Body of pancreas (tissue), 4 donors: Measurements from ENCODE around the gene AFDN. TPM values are rescaled to one million over a fixed set of nuclear protein-coding genes. Genes with fewer than 3 reads are reported as not detected.

ENCODE experiments used
- ATAC-seq: fragments of 150-250 bp; one replicate; pipeline ENCODE4 v1.9.1; 2016
- DNase-seq, 4 donors: peaks; one replicate each; pipeline ENCODE4 v3.0.0-alpha.2; 2019
- H3K27ac ChIP-seq, 4 donors: fragments of 200-600 bp; sonication (generic); 1 replicate in 3 of 4; 2 replicates in 1 of 4; pipeline versions ENCODE4 v1.5.1 to v1.6.1; 2016 to 2019; ENCODE audit warnings: mild to moderate bottlenecking in 1 of 4, mixed read lengths in 1 of 4, moderate library complexity in 1 of 4
- H3K27me3 ChIP-seq, 2 donors: fragments of 200-600 bp; sonication (generic); one replicate each; pipeline ENCODE4 v1.6.0; 2016; ENCODE audit warnings: mild to moderate bottlenecking in 1 of 2
- H3K36me3 ChIP-seq, 2 donors: fragments of 200-600 bp; sonication (generic); replicated peaks in 1 of 2; 2 replicates each; pipeline ENCODE4 v1.5.1; 2016; ENCODE audit warnings: low read depth in 2 of 2; ENCODE audit not compliant: insufficient read depth in 1 of 2
- H3K4me1 ChIP-seq: fragments of 200-600 bp; sonication (generic); one replicate; pipeline ENCODE4 v1.6.0; 2016
- H3K4me3 ChIP-seq, 2 donors: fragments of 200-600 bp; sonication (generic); 1 replicate in 1 of 2; 2 replicates in 1 of 2; pipeline ENCODE4 v1.5.1; 2016 to 2019
- H3K9me3 ChIP-seq, 3 donors: fragments of 200-600 bp; sonication (generic); 1 replicate in 2 of 3; 2 replicates in 1 of 3; pipeline ENCODE4 v1.5.1; 2016
- POLR2A ChIP-seq, 3 donors: fragments of 450-650 bp; IDR thresholded peaks; one replicate each; pipeline ENCODE4 v1.6.1; 2016; ENCODE audit warnings: antibody characterized with exemption in 3 of 3, mild to moderate bottlenecking in 2 of 3
- WGBS, 2 donors: methylation state at CpG; one replicate each; pipeline ENCODE4 v1.1.5; 2017; 5-methylcytosine and 5-hydroxymethylcytosine counted together
- intact Hi-C: fragments of 100-400 bp; cut with DNase I; formaldehyde crosslinking; loops from one replicate; pipeline ENCODE4 v1.15.1; 2023
- total RNA-seq, 2 donors: library from RNA; depleted of rRNA; stranded (reverse); fragments of >200 nt; gene quantifications; one replicate each; pipeline ENCODE4 v1.1.0, GENCODE V29; 2016
- TF ChIP-seq, protein P1 (sequence below), 7 experiments: fragments of 450-650 bp in 4 of 7; fragments of 200-600 bp in 3 of 7; sonication (generic) in 3 of 7; IDR thresholded peaks; one replicate each; pipeline ENCODE4 v1.5.1; 2016 to 2019; ENCODE audit warnings: antibody characterized with exemption in 7 of 7

Gene AFDN
- total RNA-seq, 2 donors from 2014 or later, result 160 to 195 TPM

DNA sequence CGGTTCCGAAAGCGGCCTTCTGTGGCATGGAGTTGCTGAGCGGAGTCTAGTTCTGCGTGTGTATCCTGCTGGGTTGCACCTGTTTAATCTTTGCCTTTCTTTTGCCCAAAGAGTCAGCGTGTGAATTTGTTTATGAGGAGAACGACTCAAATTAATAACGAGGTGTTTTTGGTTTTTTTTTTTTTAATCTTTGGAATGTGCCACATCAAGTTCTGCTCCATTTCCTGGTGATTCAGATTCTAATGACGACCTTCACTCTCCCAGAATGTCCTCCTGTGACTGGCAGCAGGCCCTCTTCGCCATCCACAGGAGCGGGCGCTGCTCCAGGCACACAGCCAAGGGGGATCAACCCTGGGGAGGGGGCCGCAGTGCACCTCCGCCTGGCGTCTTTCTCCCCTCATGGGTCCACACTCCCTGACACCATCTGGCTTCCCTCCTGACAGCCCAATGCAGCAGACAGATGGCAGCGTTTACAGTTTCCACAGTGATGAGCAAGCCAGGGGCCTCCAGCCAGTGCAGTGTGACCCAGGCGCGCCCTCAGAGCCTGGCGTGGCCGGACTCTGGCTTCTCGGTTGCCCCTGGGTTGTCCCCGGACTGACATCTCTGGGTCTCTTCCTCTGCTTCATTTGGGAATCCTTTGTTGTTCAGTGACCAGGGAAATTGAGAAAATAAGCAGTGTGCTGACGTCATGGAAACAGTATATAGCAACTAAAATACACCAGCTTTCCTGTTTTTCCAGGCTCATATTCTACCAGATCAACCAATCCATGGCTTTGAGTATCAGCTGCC, 27.5 kb upstream of the AFDN start:
- intact Hi-C loops, result no loop called here
- no peaks in the 10 kb centered on the region for H3K27me3 ChIP-seq
- H3K4me1 ChIP-seq, result peaks cover 7% of the 10 kb centered on the region
- no peaks in the 10 kb centered on the region for H3K36me3 ChIP-seq
- H3K4me3 ChIP-seq, result no peak overlapping the region
- ATAC-seq (peak; percentile 70), DNase-seq (peak in 3 of 4 donors; percentile 27 to 33 (median 30))
- WGBS, 2 donors, result 52 to 59% methylated on average over 16 to 23 of the region's 23 CpGs
- peak overlapping the region; percentile 39 to 81 (median 74) for H3K27ac ChIP-seq
- TF ChIP-seq POLR2A (IDR thresholded peaks at IDR 0.05), result no peak
- TF ChIP-seq, protein P1, sequence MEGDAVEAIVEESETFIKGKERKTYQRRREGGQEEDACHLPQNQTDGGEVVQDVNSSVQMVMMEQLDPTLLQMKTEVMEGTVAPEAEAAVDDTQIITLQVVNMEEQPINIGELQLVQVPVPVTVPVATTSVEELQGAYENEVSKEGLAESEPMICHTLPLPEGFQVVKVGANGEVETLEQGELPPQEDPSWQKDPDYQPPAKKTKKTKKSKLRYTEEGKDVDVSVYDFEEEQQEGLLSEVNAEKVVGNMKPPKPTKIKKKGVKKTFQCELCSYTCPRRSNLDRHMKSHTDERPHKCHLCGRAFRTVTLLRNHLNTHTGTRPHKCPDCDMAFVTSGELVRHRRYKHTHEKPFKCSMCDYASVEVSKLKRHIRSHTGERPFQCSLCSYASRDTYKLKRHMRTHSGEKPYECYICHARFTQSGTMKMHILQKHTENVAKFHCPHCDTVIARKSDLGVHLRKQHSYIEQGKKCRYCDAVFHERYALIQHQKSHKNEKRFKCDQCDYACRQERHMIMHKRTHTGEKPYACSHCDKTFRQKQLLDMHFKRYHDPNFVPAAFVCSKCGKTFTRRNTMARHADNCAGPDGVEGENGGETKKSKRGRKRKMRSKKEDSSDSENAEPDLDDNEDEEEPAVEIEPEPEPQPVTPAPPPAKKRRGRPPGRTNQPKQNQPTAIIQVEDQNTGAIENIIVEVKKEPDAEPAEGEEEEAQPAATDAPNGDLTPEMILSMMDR (IDR thresholded peaks at IDR 0.05), result no peak
- H3K9me3 ChIP-seq, result no peaks in the 10 kb centered on the region

DNA sequence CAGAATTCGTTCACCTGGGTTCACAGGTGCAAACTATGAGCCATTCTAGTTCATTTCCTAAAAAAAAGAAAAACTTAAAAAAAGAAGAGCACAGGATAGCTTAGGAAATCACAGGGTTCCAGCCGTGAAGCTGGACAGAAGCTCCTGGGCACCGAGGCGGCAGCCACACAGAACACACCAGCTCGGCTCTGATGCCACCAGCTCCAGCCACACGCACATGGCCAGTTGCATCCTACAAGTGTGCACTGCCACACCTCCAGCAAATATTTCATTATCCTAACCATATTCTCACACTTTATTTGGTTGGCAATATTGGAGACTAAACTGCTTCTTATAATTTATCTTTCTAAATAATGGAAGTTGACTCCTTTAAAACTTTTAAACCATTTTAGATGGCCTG, 26.2 kb upstream of the AFDN start:
- ATAC-seq (no peak), DNase-seq (no peak)
- no peak for TF ChIP-seq POLR2A (IDR thresholded peaks at IDR 0.05)
- TF ChIP-seq, protein P1 (IDR thresholded peaks at IDR 0.05), result no peak
- no peaks in the 10 kb centered on the region for H3K4me1 ChIP-seq
- WGBS, 2 donors, result 75 to 87% methylated on average over 6 of the region's 6 CpGs
- intact Hi-C loops, result no loop called here
- H3K4me3 ChIP-seq, result no peak overlapping the region
- no peak overlapping the region for H3K27ac ChIP-seq
- no peaks in the 10 kb centered on the region for H3K27me3 ChIP-seq
- no peaks in the 10 kb centered on the region for H3K36me3 ChIP-seq
- H3K9me3 ChIP-seq, result no peaks in the 10 kb centered on the region

DNA sequence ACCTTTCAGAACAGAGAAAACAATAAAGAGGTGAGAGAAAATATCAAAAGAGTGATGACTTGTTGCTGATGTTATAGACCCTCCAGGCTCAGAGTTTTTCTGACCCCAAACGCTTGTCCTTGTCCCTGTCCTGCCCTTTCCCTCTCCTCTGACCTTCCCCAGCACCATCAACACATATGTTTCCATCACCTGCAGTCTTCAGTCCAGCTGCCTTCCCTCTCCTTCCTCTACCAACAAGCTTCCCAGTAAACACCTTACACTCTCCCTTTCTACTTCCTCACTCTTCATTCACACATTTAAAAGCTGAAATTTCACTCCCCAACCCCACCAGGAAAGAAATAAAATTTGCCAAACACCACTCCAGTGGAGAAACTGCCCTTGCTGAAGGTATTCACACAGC, 25.4 kb upstream of the AFDN start:
- H3K36me3 ChIP-seq, result no peaks in the 10 kb centered on the region
- no peaks in the 10 kb centered on the region for H3K9me3 ChIP-seq
- ATAC-seq (no peak), DNase-seq (no peak)
- 35 to 52% methylated on average over 1 of the region's 1 CpG for WGBS, 2 donors
- no peak overlapping the region for H3K4me3 ChIP-seq
- no peaks in the 10 kb centered on the region for H3K4me1 ChIP-seq
- H3K27me3 ChIP-seq, result no peaks in the 10 kb centered on the region
- no peak overlapping the region for H3K27ac ChIP-seq
- TF ChIP-seq, protein P1 (IDR thresholded peaks at IDR 0.05), result no peak
- no peak for TF ChIP-seq POLR2A (IDR thresholded peaks at IDR 0.05)
- intact Hi-C loops, result no loop called here

DNA sequence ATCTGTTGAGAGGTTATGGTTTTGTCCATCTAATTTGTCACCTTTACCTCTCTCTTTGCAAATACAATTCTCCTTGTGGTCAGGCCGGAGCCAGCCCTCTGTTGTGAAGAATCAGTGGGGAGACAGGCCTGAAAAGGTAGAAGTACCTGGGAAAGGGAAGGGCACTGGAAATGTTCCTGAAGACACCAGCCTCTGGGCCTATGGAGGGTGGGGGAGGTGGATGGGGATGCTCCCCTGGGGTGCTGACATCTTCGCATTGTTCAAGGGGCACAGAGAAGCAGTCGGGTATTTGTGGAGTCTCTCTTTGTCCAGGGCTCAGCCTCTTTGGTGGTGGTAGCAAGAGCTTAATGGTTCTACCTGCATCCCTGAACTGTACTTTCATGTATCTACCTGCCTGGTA, 24.4 kb upstream of the AFDN start:
- intact Hi-C loops, result no loop called here
- Histone ChIP-seq H3K4me1 (no peaks in the 10 kb centered on the region), H3K9me3 (no peaks in the 10 kb centered on the region), H3K36me3 (no peaks in the 10 kb centered on the region), H3K4me3 (no peak overlapping the region), H3K27ac (no peak overlapping the region), H3K27me3 (no peaks in the 10 kb centered on the region)
- TF ChIP-seq, protein P1 (IDR thresholded peaks at IDR 0.05), result no peak
- no peak for TF ChIP-seq POLR2A (IDR thresholded peaks at IDR 0.05)
- no peak for DNase-seq
- 89 to 97% methylated on average over 3 of the region's 3 CpGs for WGBS, 2 donors
- ATAC-seq, result no peak

DNA sequence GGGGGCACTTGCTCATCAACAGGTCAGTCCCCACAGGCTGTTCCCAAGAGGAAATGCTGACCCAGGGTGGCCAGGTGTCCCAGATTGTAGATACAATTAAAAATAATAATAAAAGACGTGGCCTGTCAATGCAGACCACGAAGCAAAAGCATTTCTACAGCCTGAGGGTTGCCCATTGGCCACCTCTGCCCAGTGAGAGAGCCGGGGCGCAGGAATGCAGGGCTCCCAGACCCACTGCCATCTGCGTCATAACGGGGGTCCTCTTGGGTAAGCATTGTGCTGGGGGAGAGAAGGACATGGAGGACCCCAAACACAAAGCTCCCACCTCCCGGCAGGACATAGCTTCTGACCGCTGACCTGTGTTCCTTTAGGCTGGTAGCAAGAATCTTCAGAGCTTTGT, 22.9 kb upstream of the AFDN start:
- Histone ChIP-seq H3K27me3 (no peaks in the 10 kb centered on the region), H3K9me3 (no peaks in the 10 kb centered on the region), H3K36me3 (no peaks in the 10 kb centered on the region), H3K4me1 (no peaks in the 10 kb centered on the region), H3K4me3 (no peak overlapping the region), H3K27ac (no peak overlapping the region)
- intact Hi-C loops, result no loop called here
- no peak for TF ChIP-seq POLR2A (IDR thresholded peaks at IDR 0.05)
- TF ChIP-seq, protein P1 (IDR thresholded peaks at IDR 0.05), result no peak
- ATAC-seq, result no peak
- 89 to 94% methylated on average over 8 of the region's 8 CpGs for WGBS, 2 donors
- no peak for DNase-seq
